ENCODE data around the gene ID3.

ID3 gene

DNA sequence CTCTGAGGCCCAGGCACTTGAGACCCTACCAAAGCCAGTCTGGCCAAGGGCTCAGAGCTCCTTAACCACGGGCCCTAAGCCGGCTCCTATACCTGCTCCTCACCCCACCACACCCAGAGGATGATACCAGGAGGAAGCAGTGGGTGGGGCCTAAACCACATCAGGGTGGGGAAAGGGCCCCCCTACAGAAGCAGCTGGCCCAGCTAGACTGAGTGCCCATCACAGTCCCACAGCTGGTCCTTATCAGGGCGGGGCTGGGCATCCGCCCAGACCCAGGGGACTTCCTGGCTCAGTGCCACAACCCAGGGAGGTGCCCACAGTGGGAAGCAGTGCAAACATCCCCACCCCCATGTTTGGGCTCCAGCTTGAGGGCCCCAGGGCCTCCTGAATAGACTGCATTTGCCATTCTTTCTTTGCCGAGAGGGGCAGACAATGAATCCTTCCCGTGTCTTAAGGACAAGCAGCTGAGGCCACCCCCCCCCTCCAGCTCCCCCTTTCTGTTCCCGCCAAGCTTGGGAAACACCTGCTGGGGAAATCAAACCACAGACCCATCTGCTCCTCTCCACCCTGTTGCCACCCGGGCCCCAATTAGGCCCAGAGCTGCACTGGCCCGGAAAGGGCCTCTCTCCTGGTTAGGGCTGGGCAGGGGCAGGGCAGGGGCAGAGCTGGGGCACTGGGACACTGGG lies 34.4 kb downstream of the ID3 start:
- no peak for DNase-seq (ENCODE audit: low read depth)
- TF ChIP-seq, protein P1, sequence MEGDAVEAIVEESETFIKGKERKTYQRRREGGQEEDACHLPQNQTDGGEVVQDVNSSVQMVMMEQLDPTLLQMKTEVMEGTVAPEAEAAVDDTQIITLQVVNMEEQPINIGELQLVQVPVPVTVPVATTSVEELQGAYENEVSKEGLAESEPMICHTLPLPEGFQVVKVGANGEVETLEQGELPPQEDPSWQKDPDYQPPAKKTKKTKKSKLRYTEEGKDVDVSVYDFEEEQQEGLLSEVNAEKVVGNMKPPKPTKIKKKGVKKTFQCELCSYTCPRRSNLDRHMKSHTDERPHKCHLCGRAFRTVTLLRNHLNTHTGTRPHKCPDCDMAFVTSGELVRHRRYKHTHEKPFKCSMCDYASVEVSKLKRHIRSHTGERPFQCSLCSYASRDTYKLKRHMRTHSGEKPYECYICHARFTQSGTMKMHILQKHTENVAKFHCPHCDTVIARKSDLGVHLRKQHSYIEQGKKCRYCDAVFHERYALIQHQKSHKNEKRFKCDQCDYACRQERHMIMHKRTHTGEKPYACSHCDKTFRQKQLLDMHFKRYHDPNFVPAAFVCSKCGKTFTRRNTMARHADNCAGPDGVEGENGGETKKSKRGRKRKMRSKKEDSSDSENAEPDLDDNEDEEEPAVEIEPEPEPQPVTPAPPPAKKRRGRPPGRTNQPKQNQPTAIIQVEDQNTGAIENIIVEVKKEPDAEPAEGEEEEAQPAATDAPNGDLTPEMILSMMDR (IDR thresholded peaks at IDR 0.05; ENCODE audit: control insufficient read depth, insufficient read depth, low read depth, low read length, missing control alignments) = no peak
- no peak overlapping the region for H3K4me3 ChIP-seq (ENCODE audit: control insufficient read depth, low read depth, low read length)

DNA sequence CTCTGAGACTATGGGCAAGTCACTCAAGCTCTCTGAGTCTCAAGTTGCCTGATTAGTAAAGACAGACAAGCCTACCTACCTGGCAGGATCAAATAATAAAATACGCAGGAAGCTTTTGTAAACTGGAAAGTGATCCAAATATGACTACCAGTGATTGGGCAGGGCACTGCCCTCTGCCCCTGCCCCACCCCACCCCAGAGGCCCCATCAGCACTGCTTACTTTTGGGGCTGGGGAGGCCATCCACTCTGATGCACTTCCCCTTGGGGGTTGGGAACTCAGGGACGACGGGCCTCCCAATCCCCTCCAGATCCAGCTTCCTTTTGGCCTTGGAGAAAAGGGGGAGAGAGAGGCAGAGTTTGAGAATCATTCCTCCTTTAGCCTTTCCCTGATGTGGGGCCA lies 35.1 kb downstream of the ID3 start:
- no peak overlapping the region for H3K4me3 ChIP-seq (ENCODE audit: control insufficient read depth, low read depth, low read length)
- TF ChIP-seq, protein P1 (IDR thresholded peaks at IDR 0.05; ENCODE audit: control insufficient read depth, insufficient read depth, low read depth, low read length, missing control alignments) = no peak
- DNase-seq (ENCODE audit: low read depth) = no peak

DNA sequence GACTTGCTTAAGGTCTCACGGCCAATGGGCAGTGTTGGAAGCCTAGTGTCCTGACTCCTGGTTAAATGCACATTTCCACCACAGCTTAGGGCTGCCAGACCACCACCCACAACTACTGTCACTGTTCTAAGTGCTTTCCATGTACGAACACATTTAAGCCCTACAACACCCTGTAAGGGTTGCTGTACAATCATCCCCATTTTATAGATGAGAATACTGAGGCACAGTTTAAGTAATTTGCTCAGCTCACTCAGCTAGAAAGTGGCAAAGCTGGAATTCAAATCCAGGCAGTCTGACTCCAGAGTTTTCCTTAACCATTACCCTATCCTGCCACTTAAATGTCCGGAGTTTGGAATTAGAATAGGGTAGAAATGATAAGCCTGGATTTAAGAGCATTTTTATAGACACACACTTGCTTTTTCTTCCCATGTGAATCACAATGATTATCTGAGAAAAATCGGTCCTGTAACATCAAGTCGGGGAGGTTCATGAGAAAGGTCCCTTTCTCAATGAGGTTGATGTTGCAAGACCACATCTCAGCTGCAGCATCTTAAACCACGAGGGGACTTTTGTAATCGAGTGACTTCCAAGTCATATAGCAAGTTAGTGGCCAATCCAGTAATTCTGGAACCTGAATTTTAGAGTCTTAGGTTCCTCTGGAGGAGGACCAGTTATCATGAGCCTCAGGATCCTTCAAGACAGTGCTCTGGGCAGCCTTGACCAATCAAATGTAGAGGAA lies 36.9 kb downstream of the ID3 start:
- TF ChIP-seq, protein P1 (IDR thresholded peaks at IDR 0.05; ENCODE audit: control insufficient read depth, insufficient read depth, low read depth, low read length, missing control alignments) = no peak
- no peak for DNase-seq (ENCODE audit: low read depth)
- no peak overlapping the region for H3K4me3 ChIP-seq (ENCODE audit: control insufficient read depth, low read depth, low read length)

DNA sequence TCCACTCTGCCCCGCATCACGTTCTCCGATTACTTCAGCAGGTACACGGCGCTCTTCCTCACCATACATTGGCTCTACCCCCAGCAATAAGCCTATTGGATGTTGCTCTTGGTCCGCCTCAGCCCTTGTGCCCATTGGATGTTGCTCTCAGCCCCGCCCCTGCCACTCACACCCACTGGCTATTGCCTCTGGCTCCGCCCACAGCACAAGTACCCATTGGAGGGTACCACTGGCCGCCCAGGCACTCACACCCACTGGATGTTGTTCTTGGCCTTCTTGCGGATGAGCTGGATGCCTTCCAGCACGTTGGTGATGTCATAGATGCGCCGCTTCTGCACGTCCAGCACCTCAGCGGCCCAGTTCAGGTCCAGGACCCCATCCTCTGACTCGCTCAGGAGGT lies 37.7 kb downstream of the ID3 start:
- TF ChIP-seq, protein P1 (IDR thresholded peaks at IDR 0.05; ENCODE audit: control insufficient read depth, insufficient read depth, low read depth, low read length, missing control alignments) = no peak
- no peak for DNase-seq (ENCODE audit: low read depth)
- no peak overlapping the region for H3K4me3 ChIP-seq (ENCODE audit: control insufficient read depth, low read depth, low read length)

DNA sequence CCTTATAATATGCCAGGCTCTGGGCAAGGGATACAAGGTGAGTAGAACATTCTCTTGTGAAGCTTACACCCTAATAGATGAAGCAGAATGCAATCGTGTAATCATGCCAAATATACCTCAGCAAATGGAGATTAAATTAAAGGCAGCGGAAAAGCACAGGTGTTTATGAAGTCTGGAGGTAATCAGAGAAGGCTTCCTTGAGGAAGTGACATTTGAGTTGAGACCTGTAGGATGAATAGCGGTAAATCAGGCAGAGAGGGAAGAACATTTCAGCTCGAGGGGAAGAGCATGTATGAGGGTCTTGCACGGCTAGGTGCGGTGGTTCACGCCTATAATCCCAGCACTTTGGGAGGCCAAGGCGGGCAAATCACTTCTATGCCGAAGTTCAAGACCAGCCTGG lies 41.7 kb downstream of the ID3 start:
- TF ChIP-seq, protein P1 (IDR thresholded peaks at IDR 0.05; ENCODE audit: control insufficient read depth, insufficient read depth, low read depth, low read length, missing control alignments) = no peak
- H3K4me3 ChIP-seq (ENCODE audit: control insufficient read depth, low read depth, low read length) = no peak overlapping the region
- DNase-seq (ENCODE audit: low read depth) = no peak

DNA sequence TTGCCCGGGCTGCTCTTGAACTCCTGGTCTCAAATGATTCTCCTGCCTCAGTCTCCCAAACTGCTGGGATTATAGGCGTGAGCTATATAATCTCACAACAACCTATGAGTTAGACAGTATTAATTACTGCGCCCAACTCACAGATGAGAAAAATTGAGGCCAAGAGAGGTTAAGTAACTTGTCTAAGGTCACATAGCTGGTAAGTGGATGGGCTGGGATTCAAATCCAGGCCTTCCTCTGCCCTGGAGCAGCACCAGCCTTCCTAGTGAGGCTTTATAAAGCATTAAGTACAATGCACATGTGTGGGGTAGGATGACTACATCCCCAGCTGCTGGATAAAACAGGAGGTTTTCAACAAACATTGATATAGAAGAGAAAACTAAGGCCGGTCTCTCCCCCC lies 43.4 kb downstream of the ID3 start:
- H3K4me3 ChIP-seq (ENCODE audit: control insufficient read depth, low read depth, low read length) = no peak overlapping the region
- TF ChIP-seq, protein P1 (IDR thresholded peaks at IDR 0.05; ENCODE audit: control insufficient read depth, insufficient read depth, low read depth, low read length, missing control alignments) = no peak
- no peak for DNase-seq (ENCODE audit: low read depth)
